ENCODE measurements around the gene ATP2A3.

Gene ATP2A3

GRCh38 chr17:3926860-3927627 lies 37.2 kb downstream of the ATP2A3 start:
- DNase-seq (ENCODE audit: low spot score) = no peak

- DNase-seq (ENCODE audit: low spot score) = no peak
Observed at GRCh38 chr17:3925684-3926485, 38.4 kb downstream of the ATP2A3 start.

GRCh38 chr17:3924512-3925350 lies 39.5 kb downstream of the ATP2A3 start:
- no peak for DNase-seq (ENCODE audit: low spot score)

GRCh38 chr17:3923466-3924190 lies 40.6 kb downstream of the ATP2A3 start:
- DNase-seq (ENCODE audit: low spot score) = no peak

GRCh38 chr17:3922765-3923164 lies 41.5 kb downstream of the ATP2A3 start:
- no peak for DNase-seq (ENCODE audit: low spot score)

GRCh38 chr17:3921502-3922319 lies 42.5 kb downstream of the ATP2A3 start:
- DNase-seq (ENCODE audit: low spot score) = no peak

- no peak for DNase-seq (ENCODE audit: low spot score)
Observed at GRCh38 chr17:3921006-3921405, 43.2 kb downstream of the ATP2A3 start.

GRCh38 chr17:3919123-3919624 lies 45.1 kb downstream of the ATP2A3 start:
- DNase-seq (ENCODE audit: low spot score) = no peak

- no peak for DNase-seq (ENCODE audit: low spot score)
Observed at GRCh38 chr17:3918372-3919122, 45.7 kb downstream of the ATP2A3 start.

GRCh38 chr17:3917391-3917931 lies 46.8 kb downstream of the ATP2A3 start:
- no peak for DNase-seq (ENCODE audit: low spot score)

GRCh38 chr17:3916825-3917224 lies 47.4 kb downstream of the ATP2A3 start:
- DNase-seq (ENCODE audit: low spot score) = no peak

GRCh38 chr17:3915995-3916696 lies 48.1 kb downstream of the ATP2A3 start, which contains the start of gene P2RX1:
TSS of gene P2RX1 (minus strand) at chr17:3916465. CDS start at chr17:3916225, 240 bp downstream.
- DNase-seq (ENCODE audit: low spot score) = no peak

- no peak for DNase-seq (ENCODE audit: low spot score)
Observed at GRCh38 chr17:3915581-3915994, 48.6 kb downstream of the ATP2A3 start.

- no peak for DNase-seq (ENCODE audit: low spot score)
Observed at GRCh38 chr17:3914312-3914670, 49.9 kb downstream of the ATP2A3 start.

GRCh38 chr17:3913531-3914311 lies 50.5 kb downstream of the ATP2A3 start:
- DNase-seq (ENCODE audit: low spot score) = peak; percentile 90

- no peak for DNase-seq (ENCODE audit: low spot score)
Observed at GRCh38 chr17:3912827-3913226, 51.4 kb downstream of the ATP2A3 start.

- DNase-seq (ENCODE audit: low spot score) = no peak
Observed at GRCh38 chr17:3911271-3912053, 52.8 kb downstream of the ATP2A3 start.
